GM18498 (cell line): Measurements from ENCODE around the gene ATXN10.

Source experiments
- ATAC-seq: cut with Tn5 transposase; IDR thresholded peaks from one replicate; pipeline ENCODE4 v1.9.1; 2021; ENCODE audit warnings: mild to moderate bottlenecking, moderate library complexity; ENCODE audit not compliant: unreplicated experiment

Gene ATXN10

DNA sequence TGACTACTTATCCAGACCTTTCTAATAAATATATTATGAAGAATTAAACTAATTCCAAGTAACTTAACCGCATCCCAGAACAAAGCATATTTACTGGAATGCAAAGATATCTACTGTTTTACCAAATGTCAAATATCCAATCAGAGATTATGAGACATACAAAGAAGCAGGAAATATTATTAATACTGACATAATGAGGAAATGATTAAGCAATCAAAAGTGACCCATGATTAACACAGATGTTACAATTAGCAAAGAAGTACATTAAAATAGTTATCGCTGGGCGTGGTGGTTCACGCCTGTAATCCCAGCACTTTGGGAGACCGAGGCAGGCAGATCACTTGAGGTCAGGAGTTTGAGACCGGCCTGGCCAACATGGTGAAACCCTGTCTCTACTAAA, 200.1 kb downstream of the ATXN10 start:
- ATAC-seq = no peak

DNA sequence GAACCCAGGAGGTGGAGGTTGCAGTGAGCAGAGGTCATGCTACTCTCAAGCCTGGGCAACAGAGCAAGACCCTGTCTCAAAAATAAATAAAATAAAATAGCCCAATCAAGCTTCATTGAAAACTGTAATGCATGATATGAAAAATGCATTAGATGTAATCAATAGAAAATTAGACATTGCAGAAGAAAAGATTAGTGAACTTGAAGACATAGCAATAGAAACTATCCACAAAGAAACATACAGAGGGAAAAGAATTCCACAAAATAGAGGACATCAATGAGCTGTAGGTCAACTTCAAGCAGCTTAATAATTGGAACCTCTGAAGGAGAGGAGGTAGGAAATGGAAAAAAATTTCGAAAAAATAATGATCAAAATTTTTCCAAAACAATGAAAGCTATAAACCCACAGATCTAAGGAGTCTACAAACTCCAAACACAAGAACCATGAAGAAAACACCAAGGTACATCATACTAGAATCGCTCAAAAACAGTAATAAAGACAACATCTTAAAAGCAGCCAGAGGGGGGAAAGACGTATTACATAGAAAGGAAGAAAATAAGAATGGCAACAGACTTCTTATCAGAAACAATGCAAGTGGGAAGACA, 201.1 kb downstream of the ATXN10 start:
- no peak for ATAC-seq

DNA sequence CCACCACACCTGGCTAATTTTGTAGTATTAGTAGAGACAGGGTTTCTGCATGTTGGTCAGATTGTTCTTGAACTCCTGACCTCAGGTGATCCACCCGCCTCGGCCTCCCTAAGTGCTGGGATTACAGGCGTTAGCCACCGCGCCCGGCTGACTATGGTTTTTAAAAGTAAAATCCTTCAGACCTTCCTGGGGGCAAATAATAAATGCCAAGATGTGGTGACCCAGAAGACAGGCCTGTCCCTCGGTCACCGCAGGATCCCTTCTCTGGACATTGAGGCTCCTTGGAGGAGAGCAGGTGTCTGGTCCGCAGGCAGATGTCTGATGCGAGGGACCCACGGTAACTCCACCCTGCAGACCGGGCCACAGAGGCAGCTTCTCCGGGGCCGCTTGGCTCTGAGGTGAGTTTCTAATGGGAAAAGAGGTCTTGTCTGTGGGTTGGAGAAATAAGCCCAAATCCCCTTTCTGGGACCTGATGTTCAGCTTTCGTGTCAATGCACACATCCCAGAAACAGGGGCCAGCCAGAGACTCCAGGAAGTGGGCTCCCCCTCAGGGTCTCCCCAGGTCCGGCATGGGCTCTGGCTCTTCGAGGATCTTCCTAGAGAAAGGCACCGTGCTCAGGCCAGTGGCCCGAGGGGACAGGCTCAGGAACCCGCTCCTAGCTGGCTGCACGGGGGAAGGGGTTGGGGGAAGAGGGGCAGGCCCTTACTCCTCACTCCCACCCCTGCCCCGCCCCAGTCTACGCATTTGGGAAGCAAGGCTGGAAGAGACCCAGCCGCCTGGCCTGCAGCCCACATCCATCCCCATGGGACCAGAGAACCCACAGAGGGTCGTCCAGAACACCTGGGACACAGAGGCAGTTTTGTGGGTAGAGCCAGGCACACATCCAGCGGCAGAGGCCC, 204.8 kb downstream of the ATXN10 start:
- no peak for ATAC-seq

DNA sequence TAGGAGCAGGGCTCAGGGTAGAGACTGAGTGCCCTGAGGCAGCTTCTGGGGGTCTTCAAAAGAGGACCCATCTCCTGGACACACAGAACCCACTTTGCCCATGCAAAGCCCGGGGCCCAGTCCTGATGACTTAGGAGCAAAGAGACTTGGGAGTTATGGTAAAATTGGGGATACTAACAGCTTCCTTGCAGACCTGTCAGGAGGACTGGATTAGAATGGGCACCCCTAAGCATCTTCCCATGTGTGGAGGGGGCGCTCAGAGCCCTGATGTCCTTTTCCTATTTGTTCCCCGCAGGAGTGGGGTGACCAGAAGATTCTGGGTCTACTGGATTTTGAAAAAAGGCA, 205.4 kb downstream of the ATXN10 start:
- no peak for ATAC-seq

DNA sequence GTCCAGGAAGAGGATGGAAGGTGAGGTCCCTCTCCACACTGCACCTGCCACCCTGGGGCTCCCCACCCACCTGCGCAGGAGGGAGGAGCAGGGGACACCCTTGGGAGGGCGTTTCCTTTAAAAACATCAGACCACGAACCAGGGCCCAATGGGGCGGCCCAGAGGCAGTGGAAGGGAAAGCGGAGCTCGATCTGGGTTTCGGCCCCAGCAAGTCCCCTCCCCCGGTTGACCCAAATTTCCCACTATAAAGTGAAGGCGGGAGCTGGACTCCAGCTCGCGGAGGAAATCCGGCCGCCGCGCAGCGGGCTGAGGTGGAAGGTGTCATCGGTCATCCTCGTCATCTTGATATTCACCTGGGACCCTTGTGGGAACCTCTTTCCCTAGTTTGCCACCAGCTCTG, 206.0 kb downstream of the ATXN10 start:
- ATAC-seq = no peak

DNA sequence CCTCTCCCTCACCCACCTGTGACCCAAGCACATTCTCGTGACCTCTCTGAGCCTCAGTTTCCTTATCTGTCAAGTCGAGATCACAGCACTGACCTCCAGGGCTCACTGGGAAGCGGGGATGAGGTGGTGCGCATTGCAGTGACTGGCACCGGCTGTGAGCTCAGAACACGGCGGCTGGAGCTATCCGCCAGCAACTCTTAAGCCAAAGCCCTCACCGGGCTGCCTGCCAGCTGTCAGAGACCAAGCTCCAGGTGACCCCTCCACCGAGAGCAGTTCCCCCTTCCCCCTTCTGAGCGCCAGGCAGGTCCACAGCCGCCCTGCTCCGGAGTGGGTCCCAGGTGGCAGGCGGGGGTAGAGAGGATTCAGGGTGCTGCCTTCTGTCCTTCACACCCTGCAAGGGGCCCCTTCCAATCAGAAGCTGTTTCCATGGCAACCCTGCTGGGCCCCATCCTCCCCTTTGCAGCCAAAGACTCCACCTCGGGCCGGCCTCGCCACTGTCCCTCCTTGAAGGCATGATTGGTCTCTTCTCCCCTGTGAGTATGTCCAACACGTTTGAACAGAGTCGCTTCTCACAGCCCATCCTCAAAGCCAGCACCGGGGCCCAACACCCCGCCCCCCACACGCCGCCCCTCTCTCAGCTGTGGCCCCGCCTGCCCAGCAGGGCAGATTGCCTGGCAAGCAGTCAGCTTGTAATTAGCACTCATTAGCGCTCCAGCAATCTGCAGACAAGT, 206.6 kb downstream of the ATXN10 start:
- no peak for ATAC-seq

DNA sequence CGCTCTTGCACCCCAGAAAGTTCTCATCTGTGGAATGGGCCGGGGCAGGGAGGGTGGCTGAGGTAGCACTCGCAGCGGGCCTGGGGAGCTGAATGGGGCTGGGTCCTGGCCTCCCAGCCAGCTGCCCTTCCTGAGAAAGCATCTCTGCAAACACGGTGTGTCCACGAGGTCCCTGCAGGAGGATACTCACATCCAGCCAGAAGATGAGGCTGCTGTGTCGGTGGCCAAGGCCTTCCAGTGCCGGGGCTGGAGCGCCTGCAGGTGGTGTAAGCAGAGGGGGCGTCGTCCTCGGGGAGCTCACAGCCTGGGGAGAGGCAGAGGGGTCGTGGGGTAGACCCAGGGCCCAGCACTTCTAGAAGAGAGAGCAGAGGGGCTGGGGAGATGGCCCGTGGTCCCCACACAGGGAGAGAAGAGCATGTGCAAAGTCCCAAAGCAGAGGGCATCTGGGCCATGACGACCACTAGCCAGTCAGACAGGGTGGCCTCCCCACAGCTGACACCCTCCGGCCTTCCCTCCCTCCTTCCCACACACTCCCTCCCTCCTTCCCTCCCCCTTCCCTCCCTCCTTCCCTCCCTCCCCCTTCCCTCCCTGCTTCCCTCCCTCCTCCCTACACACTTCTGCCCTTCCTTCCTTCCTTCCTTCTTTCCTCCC, 207.4 kb downstream of the ATXN10 start:
- no peak for ATAC-seq

DNA sequence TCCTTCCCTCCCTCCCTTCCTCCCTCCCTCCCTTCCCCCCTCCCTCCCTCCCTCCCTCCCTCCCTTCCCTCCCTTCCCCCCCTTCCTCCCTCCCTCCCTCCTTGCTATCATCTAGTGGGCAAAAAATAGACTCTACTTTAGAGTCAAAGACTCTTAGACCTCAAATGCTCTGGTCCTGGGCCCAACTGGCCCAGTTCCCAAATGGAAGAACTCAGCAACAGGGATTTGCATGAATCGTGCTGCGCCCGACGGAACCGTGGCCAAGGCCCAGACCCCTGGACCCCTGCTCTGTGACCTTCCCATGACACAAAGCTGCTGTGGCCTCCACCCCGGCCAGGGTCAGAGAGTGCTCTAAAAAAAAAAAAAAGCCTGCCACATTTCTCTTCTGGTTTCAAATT, 207.9 kb downstream of the ATXN10 start:
- no peak for ATAC-seq

DNA sequence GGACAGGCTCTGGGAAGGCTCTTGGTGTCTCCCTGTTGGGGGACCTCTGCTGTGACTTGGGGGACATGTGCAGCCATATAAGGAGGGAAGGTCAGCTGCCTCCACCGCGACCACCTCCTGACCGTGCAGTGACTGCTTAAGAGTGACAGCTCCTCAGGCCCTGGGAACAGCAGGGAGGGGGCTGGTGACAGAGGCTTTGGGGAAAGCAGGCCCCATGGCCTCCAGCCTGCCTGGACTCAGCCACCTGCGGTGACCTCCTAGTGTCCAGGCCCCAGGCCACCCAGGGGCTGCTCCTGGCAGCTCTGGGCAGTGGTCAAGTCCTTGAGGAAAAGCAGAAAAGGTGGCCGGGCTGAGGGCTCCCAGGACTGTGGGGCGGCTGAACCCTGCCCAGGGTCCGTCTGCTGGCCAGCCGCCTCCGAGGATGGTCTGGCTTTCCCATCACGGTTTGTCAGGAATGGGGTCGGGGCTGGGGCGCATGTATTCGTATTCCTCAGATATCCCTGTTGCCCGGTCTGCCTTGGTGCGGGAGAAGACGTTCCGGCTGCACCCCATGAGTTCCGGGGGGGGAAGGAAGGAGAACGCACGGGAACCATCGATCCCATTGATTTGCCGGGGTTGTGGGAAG, 208.6 kb downstream of the ATXN10 start:
- ATAC-seq = no peak

DNA sequence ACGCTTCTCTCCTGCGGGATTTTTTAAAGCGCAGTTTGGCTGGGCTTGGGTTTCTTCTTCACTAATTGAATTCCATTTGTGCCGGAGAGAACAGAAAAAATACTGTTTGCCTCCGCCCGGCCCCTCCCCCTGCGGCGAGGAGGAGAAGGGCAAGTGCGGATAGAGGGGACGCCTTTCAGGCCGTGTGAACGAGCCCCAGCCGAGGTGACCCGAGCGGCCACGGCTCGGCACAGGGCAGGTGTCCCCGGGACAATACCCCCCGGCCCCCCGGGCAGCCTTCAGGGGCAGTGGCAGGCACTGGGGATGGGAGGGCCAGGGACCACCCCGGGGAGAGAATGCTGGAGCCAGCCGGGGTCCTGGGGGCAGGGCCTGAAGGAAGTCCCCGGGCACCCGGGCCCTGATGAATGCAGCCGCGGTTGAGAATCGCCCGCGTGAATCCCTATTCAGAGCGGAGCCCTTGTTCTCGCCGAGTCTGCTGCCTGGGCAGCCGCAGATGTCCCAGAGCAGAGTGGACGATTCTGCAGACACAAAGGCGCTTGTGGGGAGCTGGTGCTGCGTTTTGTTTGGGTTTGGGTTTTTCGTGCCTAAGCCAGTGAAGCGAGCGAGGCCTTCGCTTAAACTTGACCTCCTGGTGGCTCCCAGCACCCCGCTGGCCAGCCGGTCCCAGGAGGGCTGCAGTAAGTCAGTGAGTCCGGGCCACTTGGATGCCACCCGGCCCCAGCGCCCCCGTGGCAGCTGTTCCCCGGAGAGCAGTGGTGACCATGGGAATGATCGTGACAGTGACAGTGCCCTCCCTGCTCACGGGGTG, 209.3 kb downstream of the ATXN10 start:
- ATAC-seq = no peak

DNA sequence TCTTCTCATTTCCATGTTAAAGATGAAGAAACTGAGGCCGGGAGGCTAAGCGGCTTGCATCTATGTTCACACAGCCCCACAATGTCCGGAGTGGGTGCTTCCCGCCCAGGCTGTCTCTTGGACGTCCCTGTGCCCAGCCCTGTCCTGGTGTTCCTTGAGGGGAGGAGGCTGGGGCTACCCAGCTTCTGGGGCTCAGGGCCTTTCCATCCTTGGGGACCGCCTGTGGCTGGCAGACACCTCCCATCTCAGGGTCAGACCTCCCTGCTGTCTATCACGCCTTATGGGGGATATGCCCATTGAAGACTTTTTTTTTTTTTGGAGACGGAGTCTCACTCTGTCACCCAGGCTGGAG, 209.9 kb downstream of the ATXN10 start:
- no peak for ATAC-seq

DNA sequence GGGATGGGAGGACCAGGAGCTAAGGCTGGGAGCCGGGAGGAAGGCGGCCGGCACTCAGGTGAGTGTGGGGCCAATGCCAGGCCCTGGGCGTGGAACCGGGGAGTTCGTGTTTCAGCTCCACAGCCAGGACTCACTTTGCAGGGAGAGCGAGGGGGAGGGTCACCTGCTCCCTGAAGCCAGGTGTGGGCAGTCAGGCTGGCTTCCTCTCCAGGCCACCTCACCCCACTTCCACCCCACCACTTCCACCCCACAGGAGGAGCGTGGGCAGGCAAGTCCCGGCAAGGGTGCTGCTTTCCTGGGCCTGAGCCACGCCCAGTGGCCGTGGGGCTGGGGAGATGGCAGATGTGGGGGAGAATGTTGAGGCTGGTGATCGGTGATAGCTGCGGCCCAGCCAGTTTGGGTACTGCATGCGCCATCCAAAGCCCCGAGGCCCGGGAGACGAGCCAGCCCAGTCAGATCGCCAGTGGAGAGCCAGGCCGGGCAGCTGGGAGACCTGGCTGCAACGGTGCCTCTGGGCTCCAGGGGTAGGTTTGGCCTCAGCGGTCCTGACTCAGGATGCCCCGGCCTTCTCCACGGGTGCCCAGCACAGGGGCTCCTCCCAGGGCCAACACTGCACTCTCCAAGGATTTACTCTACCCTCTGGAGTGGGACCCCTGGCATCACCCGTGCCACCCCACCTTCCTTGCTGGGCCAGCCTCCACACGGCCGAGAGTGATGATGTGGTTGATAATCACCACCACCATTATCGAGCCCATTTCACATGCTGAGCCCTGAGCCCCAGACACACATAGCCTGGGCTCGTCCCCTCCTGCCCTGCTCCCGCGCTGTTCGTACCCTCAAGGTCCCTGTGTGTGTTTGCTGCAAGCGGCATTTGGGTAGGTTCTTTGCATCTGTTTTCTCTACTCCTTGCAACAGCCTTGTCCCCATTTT, 211.5 kb downstream of the ATXN10 start:
- ATAC-seq = no peak

DNA sequence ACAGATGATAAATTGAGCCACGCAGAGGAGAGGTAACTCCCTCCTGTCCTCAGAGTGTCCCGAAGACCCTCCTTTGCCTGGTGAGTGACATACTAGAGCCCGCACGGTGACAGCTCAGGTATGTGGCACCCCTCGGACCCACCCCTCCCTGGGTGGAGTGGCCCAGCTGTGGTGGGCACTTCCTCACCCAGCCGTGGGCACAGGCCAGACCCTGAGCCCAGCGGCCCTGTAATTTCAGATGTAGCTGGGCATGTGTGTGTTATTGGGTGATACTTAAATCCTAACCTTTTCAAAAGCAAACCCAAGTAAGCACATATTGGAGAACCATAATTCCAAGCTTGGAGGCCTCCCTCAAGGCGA, 212.2 kb downstream of the ATXN10 start:
- ATAC-seq = no peak

DNA sequence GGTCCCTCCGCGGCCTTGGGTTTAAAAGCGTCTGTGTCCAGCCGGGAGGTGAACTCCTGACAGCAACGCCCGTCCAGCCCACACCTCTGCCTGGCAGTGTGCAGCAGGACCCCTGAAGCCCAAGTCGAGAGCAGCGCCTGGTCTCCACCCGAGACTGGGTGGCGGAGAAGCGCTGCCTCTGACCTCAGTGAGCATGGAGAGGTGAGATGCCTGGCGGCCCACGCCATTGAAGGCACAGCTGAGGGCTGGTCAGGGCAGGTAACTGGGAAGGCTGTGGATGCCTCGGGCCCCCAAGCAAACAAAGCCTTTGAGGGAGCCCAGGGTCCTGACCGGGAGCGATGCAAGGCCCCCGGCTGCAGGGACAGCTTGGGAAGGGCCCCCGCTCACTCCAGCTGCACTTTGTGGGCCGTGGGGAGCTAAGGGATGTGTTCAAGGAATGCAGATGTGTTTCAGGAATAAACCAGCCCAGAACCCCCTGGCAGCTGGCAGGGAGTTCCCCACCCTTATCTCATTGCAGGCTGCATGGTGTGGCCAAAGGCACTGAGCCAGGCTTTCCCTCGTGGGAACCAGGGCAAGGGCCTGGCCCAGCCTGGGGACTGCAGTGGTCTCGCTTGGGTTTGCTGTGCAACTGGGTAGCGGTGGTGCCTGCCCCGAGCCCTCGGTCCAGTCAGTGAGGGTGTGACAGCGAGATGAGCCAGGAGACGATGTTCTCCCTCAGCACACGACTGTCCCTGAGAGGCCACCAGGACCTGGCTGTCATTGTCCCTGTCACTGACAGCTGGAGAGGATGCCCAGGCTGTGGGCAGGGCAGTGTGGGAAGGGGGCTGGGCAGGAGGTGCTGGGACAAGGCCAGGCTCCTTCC, 212.8 kb downstream of the ATXN10 start:
- no peak for ATAC-seq

DNA sequence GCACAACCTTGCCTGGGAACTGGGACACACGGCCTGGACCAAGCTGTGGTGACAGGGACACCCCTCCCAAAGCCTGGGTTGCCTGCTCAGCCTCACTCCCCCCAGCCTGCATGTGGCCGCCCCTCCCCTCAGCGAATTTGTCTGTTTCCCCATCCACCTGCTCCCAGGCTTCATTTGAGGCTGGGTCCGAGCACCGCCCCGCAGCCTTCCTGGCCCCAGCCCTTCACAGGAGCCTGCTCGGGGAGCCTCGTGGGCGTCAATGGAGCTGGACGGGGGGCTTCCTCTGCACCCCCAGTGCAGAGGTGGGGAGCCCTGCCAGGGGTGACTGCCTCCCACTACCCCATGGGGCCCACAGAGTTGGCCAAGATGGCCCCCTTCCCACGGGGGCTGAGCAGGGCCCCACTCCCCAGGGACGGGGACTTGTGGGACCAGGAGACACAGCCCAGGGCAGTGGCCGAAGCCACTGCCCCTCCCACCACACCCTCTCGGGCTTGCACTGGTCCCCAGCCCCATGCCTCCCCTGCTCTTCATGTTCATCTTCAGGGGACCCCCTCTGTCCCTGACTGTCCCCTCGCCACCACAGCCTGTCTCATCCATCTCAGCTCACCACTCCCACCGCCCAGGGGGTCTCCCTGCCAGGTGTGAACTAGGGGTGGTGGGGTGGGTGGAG, 213.7 kb downstream of the ATXN10 start:
- ATAC-seq = no peak

DNA sequence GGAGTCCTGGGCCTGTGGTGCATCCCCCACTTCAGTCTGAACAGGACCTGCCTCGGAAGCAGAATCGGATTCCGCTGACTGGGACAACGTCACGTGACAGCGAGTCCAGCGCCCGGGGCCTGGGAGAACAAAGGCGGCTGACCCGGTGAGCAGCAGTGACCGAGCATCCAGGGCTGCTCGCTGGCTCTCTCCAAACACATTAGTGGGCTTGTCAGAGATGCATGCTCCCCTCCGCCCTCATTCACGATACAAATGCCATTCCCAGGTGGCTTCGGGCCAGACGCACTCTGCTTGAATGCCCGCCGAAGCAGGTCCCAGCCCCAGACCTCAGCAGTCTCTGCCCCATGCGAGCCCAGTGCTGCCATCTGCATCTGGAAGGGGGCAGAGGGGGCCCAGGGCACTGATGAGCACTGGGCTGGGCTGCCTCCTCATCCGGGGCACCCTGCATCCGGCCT, 214.3 kb downstream of the ATXN10 start:
- no peak for ATAC-seq

DNA sequence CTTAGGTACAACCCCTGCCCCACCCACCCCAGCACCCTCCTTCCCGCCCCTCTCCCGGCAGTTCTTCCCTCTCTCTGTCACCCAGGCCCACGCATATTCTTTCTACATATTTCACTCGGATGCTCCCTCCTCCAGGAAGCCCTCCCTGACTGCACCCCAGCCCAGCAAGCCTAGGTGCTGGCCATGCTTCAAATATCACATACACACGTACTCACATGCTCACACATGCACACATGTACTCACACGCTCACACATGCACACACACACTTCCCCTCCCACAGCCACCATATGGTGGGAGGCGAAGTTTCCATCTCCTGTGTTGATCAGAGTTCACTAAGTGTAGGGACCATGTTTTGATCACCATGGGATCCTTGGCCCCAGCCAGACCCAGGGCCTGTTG, 214.9 kb downstream of the ATXN10 start:
- no peak for ATAC-seq
